Peyer's patch (tissue), 4 donors: Measurements from ENCODE around the gene CDHR1.

Source experiments
- CTCF ChIP-seq, 6 experiments: fragments of 450-650 bp in 4 of 6; fragments of 200-600 bp in 2 of 6; sonication (generic) in 1 of 6; IDR thresholded peaks; one replicate each; pipeline ENCODE4 v1.5.1; 2017 to 2019; ENCODE audit warnings: antibody characterized with exemption in 6 of 6, mild to moderate bottlenecking in 3 of 6, moderate library complexity in 1 of 6
- POLR2A ChIP-seq, 2 donors: fragments of 450-650 bp; IDR thresholded peaks; one replicate each; pipeline ENCODE4 v1.5.1; 2017; ENCODE audit warnings: antibody characterized with exemption in 2 of 2, mild to moderate bottlenecking in 2 of 2, moderate library complexity in 2 of 2

- TF ChIP-seq CTCF (IDR thresholded peaks at IDR 0.05) (no peak), POLR2A (IDR thresholded peaks at IDR 0.05) (no peak)
Measured at GRCh38 chr10:84163996-84164395, 30.3 kb upstream of the CDHR1 start.
